Gastroesophageal sphincter (tissue), 3 donors: ENCODE results near the gene DERA.

ENCODE experiments used
- CTCF ChIP-seq, 4 experiments: fragments of 200-600 bp in 2 of 4; fragments of 450-650 bp in 2 of 4; sonication (generic) in 1 of 4; IDR thresholded peaks; one replicate each; pipeline ENCODE4 v1.5.1; 2017 to 2019; ENCODE audit warnings: antibody characterized with exemption in 4 of 4, mild to moderate bottlenecking in 2 of 4, moderate library complexity in 2 of 4
- POLR2A ChIP-seq, 2 donors: fragments of 450-650 bp; IDR thresholded peaks; one replicate each; pipeline ENCODE4 v1.6.1; 2017; ENCODE audit warnings: antibody characterized with exemption in 2 of 2, mild to moderate bottlenecking in 2 of 2, moderate library complexity in 1 of 2

GRCh38 chr12:16048511-16048910 is 137.4 kb downstream of the DERA start:
- TF ChIP-seq CTCF (IDR thresholded peaks at IDR 0.05) (no peak), POLR2A (IDR thresholded peaks at IDR 0.05) (no peak)
